BE2C (cell line): Measurements from ENCODE around the gene NOL12.

Experiments
- DNase-seq: peaks from one replicate; pipeline ENCODE4 v3.0.0-alpha.2; 2020
- H3K27me3 ChIP-seq: fragments of 250-450 bp; sonication (Bioruptor Pico); 2 replicates; pipeline ENCODE4 v1.5.1; 2020; ENCODE audit warnings: mild to moderate bottlenecking
- H3K36me3 ChIP-seq: fragments of 250-450 bp; sonication (Bioruptor Pico); 2 replicates; pipeline ENCODE4 v1.5.1; 2020; ENCODE audit warnings: mild to moderate bottlenecking
- H3K4me1 ChIP-seq: fragments of 250-450 bp; sonication (Bioruptor Pico); 2 replicates; pipeline ENCODE4 v1.5.1; 2020
- H3K4me3 ChIP-seq: 2 replicates; pipeline ENCODE4 v1.5.1; 2011; ENCODE audit warnings: low read depth, low read length
- H3K9me3 ChIP-seq: fragments of 250-450 bp; sonication (Bioruptor Pico); 2 replicates; pipeline ENCODE4 v1.5.1; 2020
- TF ChIP-seq, protein P1 (sequence below): IDR thresholded peaks from 2 replicates; pipeline ENCODE4 v1.5.1; 2012; ENCODE audit warnings: mild to moderate bottlenecking, low read depth, low read length

NOL12 gene

DNA sequence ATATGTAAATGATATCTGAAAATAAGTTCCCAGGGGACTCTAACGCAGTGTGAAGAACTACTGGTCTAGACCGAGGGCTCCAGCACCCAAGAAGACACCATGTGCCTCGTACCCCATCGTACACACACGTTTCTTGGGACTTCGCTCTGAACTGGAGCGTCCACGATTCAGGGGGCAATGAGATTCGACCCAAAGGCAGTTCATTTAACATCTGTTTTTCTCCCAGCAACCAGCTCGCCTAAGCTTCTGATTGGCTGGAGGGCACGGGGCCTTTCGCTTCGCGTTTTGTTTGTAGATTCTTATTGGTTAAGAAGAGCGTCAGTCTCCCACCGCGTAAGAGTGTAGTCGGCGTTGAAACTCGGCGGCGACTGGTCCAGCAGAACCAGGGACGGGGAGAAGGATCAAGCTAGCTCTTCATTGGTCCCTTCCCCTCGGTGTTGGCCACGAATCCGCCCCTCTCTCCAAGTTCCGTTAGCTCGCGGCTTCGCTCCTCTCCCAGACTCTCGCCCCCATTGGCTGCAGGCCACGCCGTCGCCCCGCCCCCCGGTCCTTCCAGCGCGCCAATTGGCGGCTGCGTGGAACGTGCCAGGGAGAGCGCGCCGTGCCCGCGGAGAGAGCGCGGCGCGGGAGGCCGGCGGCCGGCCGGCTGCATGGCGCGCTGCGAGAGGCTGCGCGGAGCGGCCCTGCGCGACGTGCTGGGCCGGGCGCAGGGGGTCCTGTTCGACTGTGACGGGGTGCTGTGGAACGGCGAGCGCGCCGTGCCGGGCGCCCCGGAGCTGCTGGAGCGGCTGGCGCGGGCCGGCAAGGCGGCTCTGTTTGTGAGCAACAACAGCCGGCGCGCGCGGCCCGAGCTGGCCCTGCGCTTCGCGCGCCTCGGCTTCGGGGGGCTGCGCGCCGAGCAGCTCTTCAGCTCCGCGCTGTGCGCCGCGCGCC lies 27.7 kb upstream of the NOL12 start, which contains the start of gene PDXP:
Gene PDXP (plus strand): TSS at position 591 of the 933 bp plus-strand sequence. CDS start 60 bp downstream, at position 651.
- Histone ChIP-seq H3K4me1 (peaks cover 11% of the 10 kb centered on the region), H3K36me3 (peaks cover 4% of the 10 kb centered on the region), H3K9me3 (no peaks in the 10 kb centered on the region), H3K4me3 (peak within 1 kb of the TSS; percentile 91), H3K27me3 (no peaks in the 10 kb centered on the region)
- peak; percentile 99 for DNase-seq
- TF ChIP-seq, protein P1, sequence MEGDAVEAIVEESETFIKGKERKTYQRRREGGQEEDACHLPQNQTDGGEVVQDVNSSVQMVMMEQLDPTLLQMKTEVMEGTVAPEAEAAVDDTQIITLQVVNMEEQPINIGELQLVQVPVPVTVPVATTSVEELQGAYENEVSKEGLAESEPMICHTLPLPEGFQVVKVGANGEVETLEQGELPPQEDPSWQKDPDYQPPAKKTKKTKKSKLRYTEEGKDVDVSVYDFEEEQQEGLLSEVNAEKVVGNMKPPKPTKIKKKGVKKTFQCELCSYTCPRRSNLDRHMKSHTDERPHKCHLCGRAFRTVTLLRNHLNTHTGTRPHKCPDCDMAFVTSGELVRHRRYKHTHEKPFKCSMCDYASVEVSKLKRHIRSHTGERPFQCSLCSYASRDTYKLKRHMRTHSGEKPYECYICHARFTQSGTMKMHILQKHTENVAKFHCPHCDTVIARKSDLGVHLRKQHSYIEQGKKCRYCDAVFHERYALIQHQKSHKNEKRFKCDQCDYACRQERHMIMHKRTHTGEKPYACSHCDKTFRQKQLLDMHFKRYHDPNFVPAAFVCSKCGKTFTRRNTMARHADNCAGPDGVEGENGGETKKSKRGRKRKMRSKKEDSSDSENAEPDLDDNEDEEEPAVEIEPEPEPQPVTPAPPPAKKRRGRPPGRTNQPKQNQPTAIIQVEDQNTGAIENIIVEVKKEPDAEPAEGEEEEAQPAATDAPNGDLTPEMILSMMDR, result no peak

DNA sequence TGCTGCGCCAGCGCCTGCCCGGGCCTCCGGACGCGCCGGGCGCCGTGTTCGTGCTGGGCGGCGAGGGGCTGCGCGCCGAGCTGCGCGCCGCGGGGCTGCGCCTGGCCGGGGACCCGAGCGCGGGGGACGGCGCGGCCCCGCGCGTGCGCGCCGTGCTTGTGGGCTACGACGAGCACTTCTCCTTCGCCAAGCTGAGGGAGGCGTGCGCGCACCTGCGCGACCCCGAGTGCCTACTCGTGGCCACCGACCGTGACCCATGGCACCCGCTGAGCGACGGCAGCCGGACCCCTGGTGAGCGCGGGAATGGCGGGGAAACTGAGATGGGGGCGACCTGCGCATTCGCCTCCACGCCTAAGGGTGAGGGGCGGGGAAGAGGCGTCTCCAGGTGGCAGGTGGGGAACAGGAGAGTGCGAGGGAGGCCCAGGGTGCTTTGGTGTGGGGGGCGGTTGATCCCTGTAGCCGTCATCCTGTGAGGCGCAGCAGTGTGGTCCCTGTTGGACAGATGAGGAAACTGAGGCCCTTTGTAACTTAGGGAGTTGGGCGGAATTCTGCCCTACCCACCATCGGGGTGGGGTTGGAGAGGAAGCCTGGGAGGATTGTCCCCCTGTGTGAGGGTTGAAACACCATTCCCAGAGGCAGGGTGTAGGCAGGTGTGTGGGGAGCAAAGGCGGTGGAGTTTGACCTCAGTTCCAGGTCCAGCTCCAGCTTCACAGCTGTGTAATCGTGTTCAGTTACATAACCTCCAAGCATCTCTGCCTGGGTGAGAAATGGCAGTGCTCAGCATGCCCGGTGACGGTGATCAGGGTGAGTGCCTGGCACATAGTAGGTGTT lies 26.9 kb upstream of the NOL12 start:
- no peak for DNase-seq
- TF ChIP-seq, protein P1, result no peak
- peak overlapping the region; percentile 91 for H3K4me3 ChIP-seq
- H3K27me3 ChIP-seq, result no peaks in the 10 kb centered on the region
- H3K36me3 ChIP-seq, result peaks cover 5% of the 10 kb centered on the region
- H3K4me1 ChIP-seq, result peaks cover 11% of the 10 kb centered on the region
- no peaks in the 10 kb centered on the region for H3K9me3 ChIP-seq

DNA sequence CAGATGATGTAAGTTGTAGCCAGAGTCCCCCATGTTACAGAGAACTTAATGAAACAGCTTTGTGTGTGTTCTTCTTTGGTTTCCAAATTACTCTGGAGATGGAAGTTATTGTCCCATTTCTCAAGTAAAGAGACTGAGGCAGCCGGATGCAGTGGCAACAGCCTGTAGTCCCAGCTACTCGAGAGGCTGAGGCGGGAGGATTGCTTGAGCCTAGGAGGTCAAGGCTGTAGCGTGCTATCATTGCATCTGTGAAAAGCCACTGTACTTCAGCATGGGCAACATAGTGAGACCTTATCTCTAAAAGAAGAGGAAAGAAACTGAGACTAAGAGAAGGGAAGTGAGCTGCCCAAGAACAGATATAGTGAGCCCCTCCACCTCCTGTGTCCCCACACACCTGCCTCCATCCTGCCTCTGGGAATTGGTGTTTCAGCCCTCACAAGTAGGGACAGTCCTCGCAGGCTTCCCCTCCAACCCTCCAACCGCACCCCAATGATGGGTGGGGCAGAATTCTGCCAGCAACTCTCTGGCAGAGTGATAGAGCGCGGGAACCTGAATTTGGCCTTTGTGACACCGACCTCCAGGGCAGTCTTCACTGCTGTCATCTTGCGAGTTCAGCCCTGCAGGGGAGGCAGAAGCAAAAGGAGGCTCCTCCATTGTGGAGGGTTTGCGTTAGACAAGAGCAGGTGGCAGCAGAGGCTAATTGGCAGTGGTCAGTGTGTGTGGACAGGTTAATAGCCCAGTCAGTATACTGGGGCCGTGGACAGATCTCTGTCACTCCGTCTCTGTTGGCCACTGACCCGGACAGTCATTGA lies 26.0 kb upstream of the NOL12 start:
- no peak for DNase-seq
- peak overlapping the region; percentile 91 for H3K4me3 ChIP-seq
- H3K9me3 ChIP-seq, result no peaks in the 10 kb centered on the region
- peaks cover 11% of the 10 kb centered on the region for H3K4me1 ChIP-seq
- peaks cover 14% of the 10 kb centered on the region for H3K36me3 ChIP-seq
- H3K27me3 ChIP-seq, result no peaks in the 10 kb centered on the region
- TF ChIP-seq, protein P1, result no peak

DNA sequence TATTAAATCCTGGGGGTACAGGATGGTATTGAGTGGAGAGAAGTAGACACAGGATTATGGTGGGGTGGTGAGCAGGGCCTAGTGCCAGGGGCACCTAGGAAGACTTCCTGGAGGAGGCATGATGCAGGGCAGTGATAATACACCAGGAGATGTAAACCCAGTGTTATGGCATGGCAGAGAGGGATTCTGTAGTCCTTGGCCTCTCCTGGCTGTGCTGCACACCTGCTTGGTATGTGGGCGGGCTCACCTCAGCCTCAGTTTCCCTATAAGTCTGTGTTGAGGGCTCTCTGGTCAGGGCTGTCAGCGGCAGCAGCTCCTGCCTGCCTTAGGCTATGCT lies 25.5 kb upstream of the NOL12 start:
- Histone ChIP-seq H3K27me3 (no peaks in the 10 kb centered on the region), H3K9me3 (no peaks in the 10 kb centered on the region), H3K4me3 (peak overlapping the region; percentile 91), H3K4me1 (peaks cover 11% of the 10 kb centered on the region), H3K36me3 (peaks cover 19% of the 10 kb centered on the region)
- TF ChIP-seq, protein P1, result no peak
- no peak for DNase-seq

DNA sequence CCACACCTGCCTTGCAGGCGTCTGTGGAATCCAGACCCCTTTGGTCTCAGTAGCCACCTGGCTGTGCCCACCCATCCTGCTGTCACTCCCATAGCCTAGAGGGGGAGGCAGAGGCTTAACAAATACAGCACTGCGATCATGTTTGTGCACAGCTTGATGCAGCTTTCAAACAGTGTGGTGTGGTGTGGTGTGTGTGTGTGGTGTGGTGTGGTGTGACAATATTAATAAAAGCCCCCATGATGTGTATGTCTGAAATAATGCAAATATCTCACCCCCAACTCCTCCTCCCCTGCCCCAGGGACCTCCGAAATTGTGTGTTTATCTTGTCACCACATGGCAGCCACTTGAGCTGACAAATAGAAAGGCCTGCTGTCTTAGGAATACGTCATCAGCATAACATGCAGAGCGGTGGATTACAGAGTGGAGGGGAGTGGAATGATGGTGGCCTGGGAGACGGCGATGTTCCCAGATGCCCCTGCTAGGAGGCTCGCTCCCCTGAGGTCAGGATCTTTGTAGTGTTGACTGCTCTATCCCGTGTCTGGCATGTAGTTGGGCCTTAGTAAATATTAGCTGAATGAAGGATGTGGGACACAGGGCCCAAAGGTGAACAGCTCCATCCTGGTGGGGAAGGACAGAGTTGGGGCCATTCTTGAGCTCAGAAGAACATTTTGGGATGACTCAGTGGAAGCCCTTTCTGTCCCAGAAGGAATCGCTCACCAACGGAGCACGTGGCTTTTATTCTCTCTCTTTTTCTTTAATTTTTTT lies 24.8 kb upstream of the NOL12 start:
- Histone ChIP-seq H3K4me3 (peak overlapping the region; percentile 91), H3K4me1 (peaks cover 11% of the 10 kb centered on the region), H3K9me3 (no peaks in the 10 kb centered on the region), H3K27me3 (no peaks in the 10 kb centered on the region), H3K36me3 (peaks cover 26% of the 10 kb centered on the region)
- TF ChIP-seq, protein P1, result peak; percentile 81
- peak; percentile 73 for DNase-seq
